Lung (tissue), 12 donors: Measurements from ENCODE around the gene TANGO6. TPM values are rescaled to one million over a fixed set of nuclear protein-coding genes. Genes with fewer than 3 reads are reported as not detected.

Source experiments
- ATAC-seq: fragments of 200-7000 bp; cut with Tn5 transposase; one replicate; pipeline ENCODE4 v1.9.1; 2020; ENCODE audit warnings: moderate number of reproducible peaks; ENCODE audit not compliant: insufficient read depth, low FRiP score
- DNase-seq, 3 donors: peaks; one replicate each; pipeline ENCODE4 v3.0.0-alpha.2; 2013 to 2017
- H3K27ac ChIP-seq, 2 donors: one replicate each; pipeline ENCODE4 v1.5.1; 2013; ENCODE audit warnings: mild to moderate bottlenecking in 2 of 2, moderate library complexity in 2 of 2, control low read depth in 1 of 2, inconsistent platforms in 1 of 2, low read depth in 1 of 2, low read length in 1 of 2
- H3K27me3 ChIP-seq, 3 donors: one replicate each; pipeline ENCODE4 v1.5.1; 2013; ENCODE audit warnings: low read length in 2 of 3; ENCODE audit not compliant: control insufficient read depth in 3 of 3, insufficient read depth in 3 of 3
- H3K36me3 ChIP-seq, 4 donors: one replicate each; pipeline ENCODE4 v1.5.1; 2013; ENCODE audit warnings: low read length in 4 of 4, mild to moderate bottlenecking in 1 of 4, moderate library complexity in 1 of 4; ENCODE audit not compliant: control insufficient read depth in 4 of 4, insufficient read depth in 4 of 4
- H3K4me1 ChIP-seq, 5 donors: one replicate each; pipeline ENCODE4 v1.5.1; 2013; ENCODE audit warnings: low read length in 5 of 5, mild to moderate bottlenecking in 2 of 5, moderate library complexity in 1 of 5; ENCODE audit not compliant: control insufficient read depth in 5 of 5, insufficient read depth in 5 of 5
- H3K4me3 ChIP-seq: one replicate; pipeline ENCODE4 v1.5.1; 2013; ENCODE audit warnings: mild to moderate bottlenecking, control low read depth, moderate library complexity
- H3K9ac ChIP-seq, 2 donors: one replicate each; pipeline ENCODE4 v1.5.1; 2013; ENCODE audit warnings: low read length in 2 of 2, control low read depth in 1 of 2; ENCODE audit not compliant: insufficient read depth in 1 of 2
- H3K9me3 ChIP-seq, 4 donors: one replicate each; pipeline ENCODE4 v1.5.1; 2013; ENCODE audit warnings: low read length in 3 of 4, mild to moderate bottlenecking in 1 of 4, moderate library complexity in 1 of 4; ENCODE audit not compliant: control insufficient read depth in 4 of 4, insufficient read depth in 3 of 4
- CTCF ChIP-seq: IDR thresholded peaks from 2 replicates; pipeline ENCODE4 v1.5.1; 2012; ENCODE audit warnings: mild to moderate bottlenecking; ENCODE audit errors: control extremely low read depth, extremely low read depth
- WGBS, 2 donors: extraction: QIAGEN DNeasy Blood & Tissue Kit; methylation state at CpG; one replicate each; pipeline ENCODE4 v1.1.7; 2013; 5-methylcytosine and 5-hydroxymethylcytosine counted together
- polyA plus RNA-seq, 2 donors: library from polyadenylated mRNA; stranded (reverse); fragments of 200-250 nt; gene quantifications; one replicate each; pipeline ENCODE4 v1.2.1, GENCODE V29; 2013
- total RNA-seq, 2 donors: library from RNA; depleted of rRNA in 1 of 2; stranded (reverse); fragments of >200 nt in 1 of 2; gene quantifications; one replicate each; pipeline ENCODE4 v1.2.1, GENCODE V29; 2014 to 2021
- donor health status: control.
- donor health status: control.
- donor health status: Bipolar disorder and iron deficiency.
- donor health status: healthy.
- donor health status: DM: yes; HTN: yes; CAD: no.

Gene TANGO6
- total and polyA plus RNA-seq, 4 donors = 2.3 to 19.3 (median 11.9) TPM

GRCh38 chr16:68802190-68802589, 41.1 kb upstream of the TANGO6 start:
- no peaks in the 10 kb centered on the region for H3K36me3 ChIP-seq
- H3K4me3 ChIP-seq = no peak overlapping the region
- no peaks in the 10 kb centered on the region for H3K9me3 ChIP-seq
- 80 to 84% methylated on average over 7 of the region's 7 CpGs for WGBS, 2 donors
- no peak for ATAC-seq
- H3K4me1 ChIP-seq = peaks cover 0 to 5% (median 0%) of the 10 kb centered on the region in 5 donors
- DNase-seq = no peak
- no peak overlapping the region for H3K9ac ChIP-seq
- TF ChIP-seq CTCF = no peak
- no peaks in the 10 kb centered on the region for H3K27me3 ChIP-seq
- no peak overlapping the region for H3K27ac ChIP-seq

- no peak overlapping the region for H3K4me3 ChIP-seq
- H3K9me3 ChIP-seq = no peaks in the 10 kb centered on the region
- H3K27me3 ChIP-seq = peaks cover 0 to 2% (median 0%) of the 10 kb centered on the region in 3 donors
- no peaks in the 10 kb centered on the region for H3K4me1 ChIP-seq
- DNase-seq = no peak
- 86 to 95% methylated on average over 2 of the region's 2 CpGs for WGBS, 2 donors
- no peak overlapping the region for H3K27ac ChIP-seq
- no peak for ATAC-seq
- H3K36me3 ChIP-seq = no peaks in the 10 kb centered on the region
- TF ChIP-seq CTCF = no peak
- H3K9ac ChIP-seq = no peak overlapping the region
Measured at GRCh38 chr16:68806422-68806821, 36.9 kb upstream of the TANGO6 start.

GRCh38 chr16:68806981-68807380, 36.4 kb upstream of the TANGO6 start:
- no peak overlapping the region for H3K27ac ChIP-seq
- TF ChIP-seq CTCF = no peak
- no peak overlapping the region for H3K4me3 ChIP-seq
- DNase-seq (no peak), ATAC-seq (no peak)
- peaks cover 0 to 2% (median 0%) of the 10 kb centered on the region in 4 donors for H3K36me3 ChIP-seq
- H3K9ac ChIP-seq = no peak overlapping the region
- peaks cover 0 to 2% (median 0%) of the 10 kb centered on the region in 4 donors for H3K9me3 ChIP-seq
- H3K27me3 ChIP-seq = peaks cover 0 to 2% (median 0%) of the 10 kb centered on the region in 3 donors
- H3K4me1 ChIP-seq = no peaks in the 10 kb centered on the region
- WGBS, 2 donors = 52 to 80% methylated on average over 1 of the region's 1 CpG

GRCh38 chr16:68814516-68814915, 28.8 kb upstream of the TANGO6 start:
- Histone ChIP-seq H3K36me3 (peaks cover 0 to 10% (median 0%) of the 10 kb centered on the region in 4 donors), H3K27me3 (no peaks in the 10 kb centered on the region)

More at GRCh38 chr16:68814516-68814915, 28.8 kb upstream of the TANGO6 start:
- Histone ChIP-seq H3K4me3 (no peak overlapping the region), H3K27ac (no peak overlapping the region), H3K9me3 (peaks cover 0 to 3% (median 0%) of the 10 kb centered on the region in 4 donors), H3K9ac (no peak overlapping the region), H3K4me1 (peaks cover 0 to 1% (median 0%) of the 10 kb centered on the region in 5 donors)
- DNase-seq (no peak), ATAC-seq (no peak)
- 86 to 94% methylated on average over 3 of the region's 3 CpGs for WGBS, 2 donors
- TF ChIP-seq CTCF = no peak
